SKM-1 treated with dmso at 0.1 percent for 144 hours (cell line): ENCODE measurements around the gene ASPRV1.
A peak's percentile ranks its signal among the peaks of the same experiment; 100 is the strongest.

ENCODE experiments used
- DNase-seq: peaks from one replicate; lab custom pipeline; 2025; ENCODE audit not compliant: unreplicated experiment; lab: John Stamatoyannopoulos, UW

ASPRV1 gene

DNA sequence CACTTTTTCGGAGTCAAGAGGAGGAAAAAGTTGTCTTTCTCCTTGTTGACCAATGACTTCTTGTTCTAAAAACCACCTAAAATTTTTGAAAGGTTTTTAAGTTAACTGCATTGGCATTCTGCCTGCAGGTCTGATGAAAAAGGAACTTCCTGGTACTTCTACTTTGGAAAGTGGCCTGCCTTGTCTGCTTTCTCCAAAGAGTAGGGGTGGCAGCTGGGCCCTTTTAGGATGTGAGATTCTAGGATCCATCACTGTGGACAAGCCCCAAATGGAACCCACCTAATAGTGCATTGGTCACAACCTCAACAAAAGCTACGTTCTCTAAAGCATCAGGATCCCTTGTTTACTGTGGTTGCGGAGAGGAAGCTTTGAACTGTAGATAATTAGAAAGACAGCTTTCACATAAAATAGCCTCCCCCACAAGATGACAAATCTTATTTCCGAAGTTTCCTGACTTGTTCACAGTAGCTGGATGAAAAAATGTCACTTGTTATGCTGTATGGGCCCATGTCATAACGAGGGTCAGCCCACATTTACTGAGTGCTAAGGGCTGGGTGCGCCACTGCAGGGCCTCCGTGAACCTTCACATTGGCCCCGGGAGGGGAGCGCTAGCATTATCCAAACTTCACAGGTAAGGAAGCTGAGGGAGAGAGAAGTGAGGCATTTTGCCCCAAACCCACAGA is 17.4 kb downstream of the ASPRV1 start:
- DNase-seq, result peak; percentile 3

DNA sequence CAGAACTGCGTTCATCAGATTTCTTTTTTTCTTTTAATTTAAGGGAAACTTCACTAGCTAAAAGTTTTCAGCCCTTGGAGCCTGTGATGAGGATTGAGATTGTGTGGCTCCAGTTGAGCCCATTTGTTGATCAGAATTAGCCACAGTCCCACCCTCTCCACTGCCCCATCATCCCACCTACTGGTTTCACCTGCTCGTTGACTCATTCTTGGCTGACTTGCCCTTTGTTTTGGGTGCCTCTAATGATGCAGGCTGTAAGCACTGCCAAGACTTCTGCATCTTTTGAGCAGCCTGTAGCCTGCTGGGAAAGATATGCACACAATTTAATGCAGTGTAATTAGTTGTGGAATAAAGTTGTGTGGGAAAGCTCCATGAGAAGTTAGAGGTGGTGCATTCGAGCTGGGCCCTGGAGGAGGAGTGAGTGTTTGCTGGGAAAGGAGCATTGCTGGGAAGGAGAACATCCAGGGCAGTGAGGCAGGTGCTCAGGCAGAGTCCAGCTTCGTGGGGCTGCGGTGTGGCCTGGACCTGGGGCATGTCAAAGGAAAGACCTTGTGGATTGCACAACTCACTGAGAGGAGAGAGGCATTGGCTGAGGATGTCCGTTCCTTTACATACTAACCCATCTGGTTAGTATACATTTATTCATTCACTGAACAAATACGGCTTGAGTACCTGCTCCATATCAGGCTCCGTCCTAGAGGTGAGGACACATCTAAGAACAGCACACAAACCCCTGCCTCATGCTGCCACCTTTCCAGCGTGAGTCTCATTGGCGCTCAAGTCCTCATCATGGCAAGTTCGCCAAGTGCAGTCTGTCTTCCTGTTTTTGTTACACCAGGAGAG is 18.2 kb downstream of the ASPRV1 start:
- DNase-seq, result no peak

DNA sequence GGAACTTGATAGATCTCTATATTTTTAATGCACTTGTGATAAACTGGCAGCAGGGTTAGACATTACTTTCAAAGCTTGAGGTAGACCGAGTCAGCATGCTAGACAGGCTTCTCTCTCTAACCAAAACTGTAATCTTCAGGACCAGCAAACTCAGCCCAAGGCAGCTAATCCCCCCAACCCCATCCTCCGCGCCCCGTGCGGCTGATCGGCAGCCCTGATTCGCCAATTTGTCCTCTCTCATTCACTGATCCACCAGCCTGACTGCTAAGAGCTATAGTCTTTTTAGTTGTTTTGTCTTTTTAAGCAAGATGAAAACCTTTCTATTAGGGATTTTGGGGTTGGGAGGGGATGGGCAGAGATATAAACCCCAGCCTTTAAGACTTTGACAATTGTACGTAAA is 20.7 kb downstream of the ASPRV1 start:
- no peak for DNase-seq

DNA sequence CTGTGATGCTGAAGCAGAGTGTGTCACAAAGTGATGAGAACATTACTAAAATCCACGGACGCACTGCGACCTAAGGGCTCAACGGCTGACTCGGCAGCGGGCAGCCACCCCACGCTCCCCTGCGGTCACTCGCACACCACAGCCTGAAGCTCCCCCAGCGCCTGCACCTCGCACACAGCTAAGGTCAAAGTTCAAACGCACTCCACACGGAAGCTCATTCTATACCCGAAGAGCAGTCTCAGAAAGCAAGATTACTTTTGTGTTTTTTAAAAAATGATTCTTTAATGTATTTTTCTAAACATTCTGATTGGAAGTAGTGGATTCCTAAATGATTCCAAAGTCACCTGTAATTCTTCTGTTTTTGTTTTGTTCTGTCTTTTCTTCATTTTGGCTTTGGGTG is 21.7 kb downstream of the ASPRV1 start:
- no peak for DNase-seq

DNA sequence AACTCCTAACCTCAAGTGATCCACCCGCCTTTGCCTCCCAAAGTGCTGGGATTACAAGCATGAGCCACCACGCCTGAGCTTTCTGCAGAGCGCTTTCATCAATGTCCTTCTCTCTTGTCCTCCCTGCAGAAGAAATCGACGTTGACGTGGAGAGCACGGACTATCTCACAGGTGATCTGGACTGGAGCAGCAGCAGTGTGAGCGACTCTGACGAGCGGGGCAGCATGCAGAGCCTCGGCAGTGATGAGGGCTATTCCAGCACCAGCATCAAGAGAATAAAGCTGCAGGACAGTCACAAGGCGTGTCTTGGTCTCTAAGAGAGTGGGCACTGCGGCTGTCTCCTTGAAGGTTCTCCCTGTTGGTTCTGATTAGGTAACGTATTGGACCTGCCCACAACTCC is 23.5 kb downstream of the ASPRV1 start:
- DNase-seq, result no peak

DNA sequence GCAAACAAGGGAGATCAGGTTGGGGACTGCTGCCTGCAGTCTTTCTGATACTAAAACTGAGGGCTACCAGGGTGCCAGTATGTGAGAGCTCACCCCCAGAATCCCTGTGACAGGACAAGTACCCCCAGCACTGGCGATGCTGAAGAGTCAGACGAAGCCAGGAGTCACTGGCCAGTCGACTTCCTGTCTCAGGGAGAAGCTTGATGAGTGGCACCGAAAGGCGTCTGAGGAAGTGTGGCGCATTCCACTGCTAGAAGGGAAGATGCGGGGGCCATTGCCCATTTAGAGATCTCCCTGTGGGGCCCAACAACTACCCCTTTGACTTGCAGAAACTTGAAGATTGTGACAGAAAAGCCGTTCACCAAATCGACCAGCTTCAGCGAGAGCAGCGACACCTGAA is 24.5 kb downstream of the ASPRV1 start:
- DNase-seq, result no peak

DNA sequence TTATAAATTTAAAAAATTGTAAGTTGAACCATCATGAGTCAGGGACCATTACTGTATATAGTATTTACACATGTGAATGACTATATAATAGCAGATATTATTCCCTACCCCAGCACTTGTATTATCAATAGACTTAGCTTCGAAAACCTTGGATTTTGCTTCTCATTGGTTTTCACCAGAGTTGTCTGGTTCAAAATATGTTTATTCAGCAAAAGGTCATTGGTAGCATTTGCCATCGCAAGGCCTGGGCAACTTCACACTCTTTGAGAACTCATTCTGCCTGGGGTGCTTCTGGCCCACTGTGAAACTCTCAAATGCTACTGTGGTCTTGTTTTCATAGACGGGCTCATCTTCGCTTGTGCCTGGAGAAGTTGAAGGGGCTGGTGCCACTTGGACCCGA is 26.4 kb downstream of the ASPRV1 start:
- DNase-seq, result no peak

DNA sequence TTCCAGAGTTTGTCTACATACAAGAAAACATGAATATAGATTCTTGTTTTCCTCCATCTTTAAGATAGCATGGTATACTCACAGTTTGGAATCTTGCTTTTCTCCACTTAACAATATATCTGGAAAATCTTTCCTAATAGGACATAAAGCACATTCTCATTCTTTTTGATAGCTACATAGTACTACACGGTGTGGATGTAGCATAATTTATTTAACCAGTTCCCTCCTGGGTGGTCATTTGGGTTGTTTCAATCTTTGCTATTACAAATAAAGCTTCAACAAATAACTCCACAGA is 26.9 kb downstream of the ASPRV1 start:
- DNase-seq, result no peak

DNA sequence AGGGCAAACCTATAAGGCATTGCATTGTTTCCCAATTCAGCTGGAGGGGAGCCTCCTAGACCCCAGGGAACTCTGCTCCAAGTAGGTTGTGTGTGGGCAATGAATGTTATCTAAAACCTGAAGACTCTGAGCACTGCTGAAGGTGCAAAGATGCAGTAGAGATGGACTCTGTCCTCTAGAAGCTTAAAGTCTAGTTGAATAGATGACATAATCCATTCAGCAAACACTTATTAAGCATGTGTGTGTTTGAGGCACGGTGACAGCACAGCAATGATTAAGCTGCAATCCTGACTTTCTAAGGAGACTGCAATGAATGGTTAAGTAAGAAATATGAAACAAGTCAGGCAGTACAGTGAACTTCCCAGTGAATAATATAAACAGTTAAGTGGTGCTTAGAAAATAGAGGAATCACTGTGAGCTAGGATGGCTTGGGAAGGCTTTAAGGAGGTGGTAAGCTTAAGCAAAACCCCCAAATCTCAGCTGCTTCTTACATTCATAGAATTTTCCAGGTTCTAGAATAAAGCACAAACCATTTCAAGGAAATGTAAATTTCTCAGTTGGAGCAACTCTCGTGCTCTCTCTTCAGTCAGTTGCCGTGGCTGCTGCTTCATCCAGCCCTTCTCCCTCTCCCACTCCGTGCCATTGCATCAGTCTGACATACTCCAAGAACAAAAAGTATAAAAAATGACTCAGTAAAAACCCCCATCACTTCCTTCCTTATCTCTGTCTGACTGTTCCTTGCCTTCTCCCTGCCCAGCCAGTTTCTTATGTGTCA is 27.4 kb downstream of the ASPRV1 start:
- DNase-seq, result peak; percentile 27

DNA sequence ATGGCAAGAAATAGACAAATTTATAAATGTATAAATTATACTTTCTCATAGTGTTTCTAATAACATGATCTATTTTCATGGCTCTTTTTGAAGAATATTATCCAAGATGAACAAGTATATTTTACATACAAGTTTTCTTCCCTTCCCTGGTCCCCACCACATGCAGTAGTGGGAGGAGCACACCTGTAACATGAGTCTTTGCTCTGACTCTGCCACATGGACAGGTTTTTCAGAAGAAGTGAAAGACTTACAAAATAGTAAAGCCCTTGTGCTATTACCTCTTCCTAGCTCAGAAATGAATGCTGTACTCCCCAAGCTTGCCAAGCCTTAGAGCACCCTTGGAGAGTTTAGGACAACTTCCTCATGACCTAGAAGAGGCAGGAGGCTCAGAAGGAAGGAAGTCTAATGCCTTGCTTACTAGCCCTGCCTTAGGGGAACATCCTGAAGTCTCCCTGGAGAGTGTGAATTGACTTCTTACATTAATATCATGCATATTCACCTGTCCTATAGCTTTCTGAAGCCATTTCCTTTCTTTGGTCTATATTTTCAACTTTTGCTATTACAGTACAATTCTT is 28.1 kb downstream of the ASPRV1 start:
- peak; percentile 58 for DNase-seq

DNA sequence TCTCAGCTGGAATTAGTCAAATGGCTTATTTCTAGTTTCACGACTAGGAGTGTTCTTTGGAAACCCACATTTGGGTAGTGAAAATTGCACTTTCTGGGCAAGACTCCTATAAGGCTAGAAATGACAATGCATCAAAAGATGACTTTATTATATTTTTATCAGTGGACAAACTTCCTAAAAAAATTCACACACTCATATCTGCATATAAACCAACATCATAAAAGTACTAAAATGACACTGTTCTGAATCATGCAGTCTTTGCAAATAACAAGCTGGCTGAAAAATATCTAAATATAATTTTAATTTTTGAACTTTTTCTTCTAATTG is 28.9 kb downstream of the ASPRV1 start:
- no peak for DNase-seq

DNA sequence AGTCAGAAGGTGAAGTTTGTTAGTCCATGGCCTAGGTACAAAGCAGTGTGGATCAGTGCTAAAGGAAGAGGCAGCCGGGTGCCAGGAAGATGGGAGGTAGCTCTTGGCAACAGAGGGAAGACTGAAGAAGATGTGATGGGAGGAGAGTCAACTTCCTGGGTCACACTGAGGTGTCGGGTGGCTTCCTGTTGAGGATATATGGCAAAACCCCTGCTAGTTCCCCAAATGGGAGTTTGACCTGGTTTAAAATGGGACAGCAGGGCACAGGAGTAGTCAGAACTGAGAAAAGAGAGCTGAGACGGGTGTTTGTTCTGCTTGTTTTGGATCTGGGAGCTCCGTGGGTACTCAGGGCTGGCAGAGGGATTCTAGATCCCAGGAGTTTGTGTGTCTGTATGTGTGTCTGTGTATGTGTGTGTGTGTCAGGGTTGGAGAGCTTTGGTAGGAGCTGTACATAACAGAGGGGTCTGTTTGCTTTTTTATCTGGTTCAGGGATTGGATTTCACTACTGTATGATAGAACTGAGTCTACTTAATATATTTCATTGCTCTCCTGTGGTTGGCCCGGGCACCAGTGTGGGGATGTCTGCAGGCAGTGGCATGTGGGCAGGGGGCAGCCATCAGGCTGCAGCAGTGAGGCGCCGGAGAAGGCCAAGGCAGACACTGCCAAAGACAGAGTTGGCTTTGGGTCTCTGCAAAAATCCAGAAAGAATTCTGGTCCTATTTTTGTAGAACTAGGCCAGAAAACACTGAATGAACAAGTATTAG is 29.4 kb downstream of the ASPRV1 start:
- DNase-seq, result peak; percentile 34

DNA sequence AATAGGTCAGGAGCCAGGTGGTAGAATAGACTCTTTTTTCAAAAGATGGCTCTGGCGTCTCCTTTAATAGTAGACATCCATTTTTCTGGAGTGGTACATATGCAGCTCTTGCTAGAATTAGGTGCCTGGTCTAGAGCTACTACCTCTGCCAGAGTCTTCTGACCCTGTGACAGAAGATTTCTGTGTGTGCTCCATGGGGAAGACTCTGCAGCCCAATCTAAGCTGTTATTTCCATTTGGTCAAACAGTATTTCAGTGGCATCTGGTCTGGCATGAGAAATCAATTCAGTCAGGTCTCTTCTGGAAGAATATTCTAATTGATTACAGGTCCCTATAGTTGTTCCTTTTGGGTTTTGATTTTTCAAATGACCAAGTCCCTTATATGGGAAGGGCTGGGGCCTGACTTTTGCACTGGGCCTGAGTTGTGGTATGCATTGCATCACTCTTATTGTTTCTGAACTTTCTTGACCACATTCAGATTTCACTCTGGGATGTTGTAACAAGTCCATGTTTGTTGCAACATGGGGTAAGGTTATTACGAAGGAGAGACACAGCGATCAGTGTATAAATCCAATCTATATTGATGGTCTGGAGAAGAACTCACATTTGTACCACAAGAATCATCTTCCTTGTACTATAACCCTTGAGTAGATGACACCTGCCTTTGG is 34.4 kb downstream of the ASPRV1 start:
- peak; percentile 92 for DNase-seq

DNA sequence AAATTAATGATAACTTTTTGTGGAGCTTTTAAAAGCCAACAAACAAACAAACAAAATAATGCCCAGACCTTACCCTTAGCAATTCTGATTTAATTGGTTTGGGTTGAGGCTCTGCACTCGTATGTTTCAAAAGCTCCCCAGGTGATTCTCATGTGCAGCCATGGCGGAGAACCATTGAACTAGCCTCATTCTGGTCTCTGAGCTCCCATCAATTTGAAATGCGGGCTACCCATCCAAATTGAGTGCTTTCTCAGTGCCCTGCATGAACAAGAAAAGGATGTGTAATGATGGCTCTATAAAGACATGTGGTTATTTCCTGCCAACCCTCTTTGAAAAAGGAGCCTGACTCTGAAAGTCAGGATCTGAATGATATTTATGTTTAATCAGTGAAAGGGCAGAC is 38.3 kb downstream of the ASPRV1 start:
- no peak for DNase-seq

DNA sequence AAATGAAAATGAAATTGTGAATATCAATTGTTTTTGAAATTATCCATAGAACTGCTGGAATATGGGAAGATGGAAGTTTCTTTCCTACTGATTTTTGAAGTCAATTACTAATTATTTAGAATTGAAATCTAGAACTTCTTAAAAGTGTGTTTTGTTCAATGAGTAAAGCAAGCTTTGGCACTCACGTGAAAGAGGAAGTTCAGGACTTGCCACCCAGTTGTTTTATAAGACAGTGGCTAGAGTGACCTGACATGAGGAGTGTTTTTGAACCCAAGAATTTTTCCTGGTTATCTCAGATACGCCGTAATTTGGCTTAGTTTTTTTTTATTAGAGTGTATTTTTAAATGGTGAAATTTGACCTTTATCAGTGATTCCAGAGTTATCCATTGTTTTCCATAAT is 43.0 kb downstream of the ASPRV1 start:
- peak; percentile 54 for DNase-seq

DNA sequence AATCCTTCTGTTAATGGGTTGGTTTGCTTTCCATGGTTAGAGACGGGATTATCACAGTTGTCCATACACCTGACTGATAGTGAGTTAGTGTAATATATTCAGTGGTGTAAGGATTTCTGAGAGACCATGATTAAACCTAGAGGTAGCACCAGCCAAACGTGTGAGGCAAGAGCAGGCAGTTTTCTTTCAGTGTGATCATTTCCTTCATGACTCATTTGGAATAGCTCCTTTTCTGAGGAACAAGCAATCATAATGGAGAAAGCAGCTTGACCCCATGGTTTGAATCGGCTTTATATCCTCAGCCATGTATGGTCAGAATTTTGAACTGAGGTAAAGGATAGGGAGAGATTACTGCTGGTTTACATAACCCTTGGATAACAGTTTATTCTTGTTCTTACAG is 43.6 kb downstream of the ASPRV1 start:
- DNase-seq, result peak; percentile 13

DNA sequence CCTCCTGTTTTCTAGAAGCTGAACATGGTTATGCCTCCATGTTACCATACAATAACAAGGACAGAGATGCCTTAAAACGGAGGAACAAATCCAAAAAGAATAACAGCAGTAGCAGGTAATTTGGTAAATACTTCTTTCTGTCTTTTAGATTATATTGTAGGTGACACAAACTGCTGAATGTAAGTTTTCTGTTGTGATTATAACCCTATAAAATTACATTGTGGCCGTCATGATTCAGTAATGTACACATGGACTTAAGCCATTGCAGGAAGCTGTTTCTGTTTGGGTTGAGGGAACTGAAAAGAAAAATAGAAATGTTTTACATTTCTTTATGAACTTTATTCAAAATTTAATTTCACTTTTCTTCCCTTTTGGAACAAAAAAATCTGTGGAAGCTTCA is 45.3 kb downstream of the ASPRV1 start:
- DNase-seq, result no peak

DNA sequence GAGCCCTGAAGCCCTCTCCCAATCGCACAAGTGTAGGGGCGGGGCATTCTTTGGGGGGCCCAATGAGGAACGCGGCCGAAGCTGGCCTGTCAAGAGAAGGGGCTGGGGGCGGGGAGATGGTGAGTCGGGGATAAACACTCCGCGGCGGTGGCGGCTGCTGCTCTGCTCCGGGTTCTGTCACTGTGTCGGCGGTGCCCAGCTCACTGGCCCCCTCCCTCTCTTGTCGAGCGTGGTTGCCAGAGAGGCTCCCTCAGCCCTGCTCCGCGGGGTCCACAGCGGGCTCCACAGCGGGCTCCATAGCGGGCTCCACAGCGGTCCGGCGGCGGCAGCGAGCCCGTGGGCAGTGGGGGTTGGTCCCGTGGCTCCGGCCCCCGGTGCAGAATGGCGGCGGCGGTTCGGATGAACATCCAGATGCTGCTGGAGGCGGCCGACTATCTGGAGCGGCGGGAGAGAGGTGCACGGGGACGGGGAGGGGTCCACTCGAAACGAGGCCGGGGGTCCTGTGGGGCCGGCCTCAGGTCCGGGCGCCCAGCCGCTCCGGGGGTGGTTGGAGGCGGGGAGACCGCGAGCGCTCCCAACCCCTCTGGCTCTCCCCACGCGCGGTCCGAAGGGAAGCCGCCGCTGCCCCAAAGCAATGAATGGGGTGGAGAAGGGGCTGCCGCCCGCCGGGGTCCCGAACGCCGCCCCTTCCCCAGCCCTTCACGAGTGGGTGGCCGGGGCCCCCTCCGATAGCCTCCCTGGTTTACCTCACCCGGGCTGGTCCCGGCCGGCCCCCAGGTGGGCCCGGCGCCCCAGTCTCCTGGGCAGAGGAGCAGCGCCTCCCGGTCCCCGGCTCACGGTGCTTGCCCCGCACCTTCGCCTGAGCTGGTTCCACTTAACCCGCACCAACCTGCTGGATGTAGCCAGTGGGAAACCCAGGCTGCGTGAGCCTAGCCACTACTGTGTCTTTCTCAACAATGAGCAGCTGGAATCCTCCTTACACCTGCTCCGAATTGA is 46.2 kb downstream of the ASPRV1 start, which contains the start of gene MXD1:
Gene MXD1 (plus strand): TSS at position 160 of the 996 bp plus-strand sequence. CDS start 222 bp downstream, at position 382.
- no peak for DNase-seq
